K562 (cell line): ENCODE measurements around the gene GIPR. TPM values are rescaled to one million over a fixed set of nuclear protein-coding genes. Genes with fewer than 3 reads are reported as not detected.
A peak's percentile ranks its signal among the peaks of the same experiment; 100 is the strongest.

Experiments used
- CBX3 ChIP-seq, 2 experiments: IDR thresholded peaks; 1 replicate in 1 of 2; 2 replicates in 1 of 2; pipeline ENCODE4 v1.6.1; 2012; ENCODE audit warnings: inconsistent platforms in 2 of 2, low read length in 2 of 2, borderline replicate concordance in 1 of 2, control low read depth in 1 of 2
- CREM ChIP-seq: IDR thresholded peaks from 2 replicates; pipeline ENCODE4 v1.6.1; 2014; ENCODE audit warnings: antibody characterized with exemption, low read depth
- DDX20 ChIP-seq: fragments of 450-650 bp; IDR thresholded peaks from 2 replicates; pipeline ENCODE4 v1.6.1; 2016; ENCODE audit warnings: missing genetic modification characterization, low read depth, mild to moderate bottlenecking, missing compliant biosample characterization, moderate library complexity
- FOXP1 ChIP-seq: sonication (generic); formaldehyde crosslinking; IDR thresholded peaks from 2 replicates; pipeline ENCODE4 v1.8.0; 2022; ENCODE audit warnings: mild to moderate bottlenecking, missing genetic modification reagents
- HDAC2 ChIP-seq: fragments of 450-650 bp; IDR thresholded peaks from 2 replicates; pipeline ENCODE4 v1.6.1; 2016; ENCODE audit warnings: mild to moderate bottlenecking
- HNRNPL ChIP-seq: fragments of 200-400 bp; formaldehyde crosslinking; IDR thresholded peaks from 2 replicates; pipeline ENCODE4 v1.6.1; 2017; ENCODE audit warnings: low read depth, mild to moderate bottlenecking, low read length
- IFI16 ChIP-seq: fragments of 250-450 bp; sonication (Bioruptor Pico); IDR thresholded peaks from 2 replicates; pipeline ENCODE4 v2.1.2; 2022; ENCODE audit warnings: mild to moderate bottlenecking, inconsistent platforms
- MCM7 ChIP-seq, 2 experiments: fragments of 450-650 bp; IDR thresholded peaks; 2 replicates each; pipeline ENCODE4 v1.6.1; 2016 to 2018
- NCOR1 ChIP-seq: fragments of 450-650 bp; IDR thresholded peaks from 2 replicates; pipeline ENCODE4 v1.6.1; 2016; ENCODE audit warnings: mild to moderate bottlenecking, moderate library complexity
- NEUROD1 ChIP-seq: fragments of 150-350 bp; IDR thresholded peaks from 2 replicates; pipeline ENCODE4 v1.6.1; 2014; ENCODE audit warnings: borderline replicate concordance, low read length, low read depth; ENCODE audit not compliant: partially characterized antibody
- PKNOX1 ChIP-seq: fragments of 450-650 bp; IDR thresholded peaks from 2 replicates; pipeline ENCODE4 v1.6.1; 2016
- PTTG1 ChIP-seq: fragments of 450-650 bp; IDR thresholded peaks from 2 replicates; pipeline ENCODE4 v1.6.1; 2016; ENCODE audit warnings: low read depth, mild to moderate bottlenecking, missing genetic modification characterization, missing compliant biosample characterization
- RBM34 ChIP-seq: fragments of 200-400 bp; formaldehyde crosslinking; IDR thresholded peaks from 2 replicates; pipeline ENCODE4 v1.6.1; 2018; ENCODE audit warnings: low read length, borderline replicate concordance; ENCODE audit not compliant: insufficient read depth
- SAFB ChIP-seq: fragments of 200-400 bp; formaldehyde crosslinking; IDR thresholded peaks from 2 replicates; pipeline ENCODE4 v1.6.1; 2017; ENCODE audit warnings: low read depth, low read length, borderline replicate concordance
- SMARCC2 ChIP-seq: fragments of 450-650 bp; IDR thresholded peaks from 2 replicates; pipeline ENCODE4 v1.6.1; 2017; ENCODE audit warnings: antibody characterized with exemption, moderate library complexity, mild to moderate bottlenecking, low read depth
- ZFX ChIP-seq: sonication (generic); formaldehyde crosslinking; IDR thresholded peaks from 2 replicates; pipeline ENCODE4 v1.8.0; 2022; ENCODE audit warnings: mild to moderate bottlenecking, missing genetic modification reagents, moderate library complexity
- ZKSCAN1 ChIP-seq: fragments of 150-350 bp; IDR thresholded peaks from 2 replicates; pipeline ENCODE4 v1.6.1; 2016; ENCODE audit warnings: low read depth, low read length
- ZNF431 ChIP-seq: sonication (generic); formaldehyde crosslinking; IDR thresholded peaks from 2 replicates; pipeline ENCODE4 v1.8.0; 2022; ENCODE audit warnings: mild to moderate bottlenecking, missing genetic modification reagents
- ZZZ3 ChIP-seq: fragments of 450-650 bp; IDR thresholded peaks from 2 replicates; pipeline ENCODE4 v1.6.1; 2016; ENCODE audit warnings: antibody characterized with exemption, mild to moderate bottlenecking, moderate library complexity
- polyA plus RNA-seq, 8 experiments: library from polyadenylated mRNA; depleted of rRNA in 4 of 8; stranded (reverse) in 5 of 8; unstranded in 3 of 8; fragments of >200 nt; fragmentation: Nextera tagmentation in 2 of 8; fragmentation: Illumina TruSeq in 1 of 8; extraction: Ambion mirVana in 2 of 8; extraction: Trizol in 1 of 8; gene quantifications; 2 replicates each; pipeline versions ENCODE4 v1.2.1 to v1.2.3, GENCODE V29; 2011 to 2014; ENCODE audit warnings: inconsistent platforms in 1 of 8, missing spikeins in 1 of 8
- total RNA-seq, 7 experiments: library from RNA; depleted of rRNA in 6 of 7; stranded (reverse); fragments of >200 nt in 6 of 7; fragmentation: Illumina TruSeq in 2 of 7; extraction: Trizol in 2 of 7; gene quantifications; 2 replicates each; pipeline versions ENCODE4 v1.2.1 to v1.2.3, GENCODE V29; 2011 to 2021; ENCODE audit warnings: low replicate concordance in 1 of 7
- TF ChIP-seq, protein P1 (sequence below), 2 experiments: fragments of 450-650 bp; conservative IDR thresholded peaks; 2 replicates each; pipeline ENCODE4 v1.6.1; 2017; ENCODE audit warnings: mild to moderate bottlenecking in 2 of 2, moderate library complexity in 2 of 2
- TF ChIP-seq, protein P2 (sequence below), 2 experiments: fragments of 450-650 bp in 1 of 2; sonication (generic) in 1 of 2; formaldehyde crosslinking in 1 of 2; IDR thresholded peaks in 1 of 2; conservative IDR thresholded peaks in 1 of 2; 2 replicates each; pipeline versions ENCODE4 v1.6.1 to v1.8.1; 2016 to 2023; ENCODE audit warnings: mild to moderate bottlenecking in 2 of 2, moderate library complexity in 2 of 2, inconsistent platforms in 1 of 2, missing genetic modification reagents in 1 of 2
- TF ChIP-seq, protein P3 (sequence below): fragments of 200-400 bp; formaldehyde crosslinking; IDR thresholded peaks from 2 replicates; pipeline ENCODE4 v1.6.1; 2017; ENCODE audit warnings: mild to moderate bottlenecking, low read depth, low read length, moderate library complexity
- TF ChIP-seq, protein P4 (sequence below): fragments of 450-650 bp; formaldehyde crosslinking; conservative IDR thresholded peaks from 2 replicates; pipeline ENCODE4 v1.4.0; 2022; ENCODE audit warnings: mild to moderate bottlenecking, missing genetic modification characterization

GIPR gene
- total and polyA plus RNA-seq, 9 of the 15 experiments (the other 6 are each of a cell fraction or from before 2014, with no cell fraction given): 2.2 to 26.8 (median 12.7) TPM

- TF ChIP-seq, protein P1, sequence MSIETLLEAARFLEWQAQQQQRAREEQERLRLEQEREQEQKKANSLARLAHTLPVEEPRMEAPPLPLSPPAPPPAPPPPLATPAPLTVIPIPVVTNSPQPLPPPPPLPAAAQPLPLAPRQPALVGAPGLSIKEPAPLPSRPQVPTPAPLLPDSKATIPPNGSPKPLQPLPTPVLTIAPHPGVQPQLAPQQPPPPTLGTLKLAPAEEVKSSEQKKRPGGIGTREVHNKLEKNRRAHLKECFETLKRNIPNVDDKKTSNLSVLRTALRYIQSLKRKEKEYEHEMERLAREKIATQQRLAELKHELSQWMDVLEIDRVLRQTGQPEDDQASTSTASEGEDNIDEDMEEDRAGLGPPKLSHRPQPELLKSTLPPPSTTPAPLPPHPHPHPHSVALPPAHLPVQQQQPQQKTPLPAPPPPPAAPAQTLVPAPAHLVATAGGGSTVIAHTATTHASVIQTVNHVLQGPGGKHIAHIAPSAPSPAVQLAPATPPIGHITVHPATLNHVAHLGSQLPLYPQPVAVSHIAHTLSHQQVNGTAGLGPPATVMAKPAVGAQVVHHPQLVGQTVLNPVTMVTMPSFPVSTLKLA (conservative IDR thresholded peaks at IDR 0.05): no peak
- 0 out of 2 replicates have a peak, but pooled peaks have one; percentile 2 for TF ChIP-seq CREM
- TF ChIP-seq, protein P2, sequence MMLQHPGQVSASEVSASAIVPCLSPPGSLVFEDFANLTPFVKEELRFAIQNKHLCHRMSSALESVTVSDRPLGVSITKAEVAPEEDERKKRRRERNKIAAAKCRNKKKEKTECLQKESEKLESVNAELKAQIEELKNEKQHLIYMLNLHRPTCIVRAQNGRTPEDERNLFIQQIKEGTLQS (IDR thresholded peaks at IDR 0.05): no peak
- TF ChIP-seq, protein P2 (CRISPR knock-in tag; conservative IDR thresholded peaks at IDR 0.05): no peak
- no peak for TF ChIP-seq ZZZ3
- no peak for TF ChIP-seq HNRNPL
- no peak for TF ChIP-seq CBX3 (IDR thresholded peaks at IDR 0.05; ENCODE audit: borderline replicate concordance in 1 of 2, low read length in 2 of 2)
- TF ChIP-seq MCM7 (IDR thresholded peaks at IDR 0.05): no peak
- TF ChIP-seq PKNOX1: peak; percentile 77
- peak; percentile 76; the same call in 1 of the 2 replicates for TF ChIP-seq ZNF431 (CRISPR knock-in tag)
- TF ChIP-seq, protein P3, sequence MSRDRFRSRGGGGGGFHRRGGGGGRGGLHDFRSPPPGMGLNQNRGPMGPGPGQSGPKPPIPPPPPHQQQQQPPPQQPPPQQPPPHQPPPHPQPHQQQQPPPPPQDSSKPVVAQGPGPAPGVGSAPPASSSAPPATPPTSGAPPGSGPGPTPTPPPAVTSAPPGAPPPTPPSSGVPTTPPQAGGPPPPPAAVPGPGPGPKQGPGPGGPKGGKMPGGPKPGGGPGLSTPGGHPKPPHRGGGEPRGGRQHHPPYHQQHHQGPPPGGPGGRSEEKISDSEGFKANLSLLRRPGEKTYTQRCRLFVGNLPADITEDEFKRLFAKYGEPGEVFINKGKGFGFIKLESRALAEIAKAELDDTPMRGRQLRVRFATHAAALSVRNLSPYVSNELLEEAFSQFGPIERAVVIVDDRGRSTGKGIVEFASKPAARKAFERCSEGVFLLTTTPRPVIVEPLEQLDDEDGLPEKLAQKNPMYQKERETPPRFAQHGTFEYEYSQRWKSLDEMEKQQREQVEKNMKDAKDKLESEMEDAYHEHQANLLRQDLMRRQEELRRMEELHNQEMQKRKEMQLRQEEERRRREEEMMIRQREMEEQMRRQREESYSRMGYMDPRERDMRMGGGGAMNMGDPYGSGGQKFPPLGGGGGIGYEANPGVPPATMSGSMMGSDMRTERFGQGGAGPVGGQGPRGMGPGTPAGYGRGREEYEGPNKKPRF: no peak
- TF ChIP-seq ZKSCAN1: no peak
- TF ChIP-seq, protein P4, sequence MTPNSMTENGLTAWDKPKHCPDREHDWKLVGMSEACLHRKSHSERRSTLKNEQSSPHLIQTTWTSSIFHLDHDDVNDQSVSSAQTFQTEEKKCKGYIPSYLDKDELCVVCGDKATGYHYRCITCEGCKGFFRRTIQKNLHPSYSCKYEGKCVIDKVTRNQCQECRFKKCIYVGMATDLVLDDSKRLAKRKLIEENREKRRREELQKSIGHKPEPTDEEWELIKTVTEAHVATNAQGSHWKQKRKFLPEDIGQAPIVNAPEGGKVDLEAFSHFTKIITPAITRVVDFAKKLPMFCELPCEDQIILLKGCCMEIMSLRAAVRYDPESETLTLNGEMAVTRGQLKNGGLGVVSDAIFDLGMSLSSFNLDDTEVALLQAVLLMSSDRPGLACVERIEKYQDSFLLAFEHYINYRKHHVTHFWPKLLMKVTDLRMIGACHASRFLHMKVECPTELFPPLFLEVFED (CRISPR knock-in tag): no peak
- no peak for TF ChIP-seq SAFB
- TF ChIP-seq IFI16: no peak
- no peak for TF ChIP-seq RBM34
- TF ChIP-seq DDX20 (tag): no peak
- TF ChIP-seq FOXP1 (CRISPR knock-in tag): 0 out of 2 replicates have a peak, but pooled peaks have one; percentile 3
- no peak for TF ChIP-seq NEUROD1
- no peak for TF ChIP-seq PTTG1 (tag)
- TF ChIP-seq HDAC2: no peak
- TF ChIP-seq ZFX: no peak; the same call in 1 of the 2 replicates
- TF ChIP-seq SMARCC2: no peak
- no peak for TF ChIP-seq NCOR1
Observed at GRCh38 chr19:45640849-45641273, 27.2 kb upstream of the GIPR start (continued).
